ENCODE results near the gene PRKAR1B.

DNA sequence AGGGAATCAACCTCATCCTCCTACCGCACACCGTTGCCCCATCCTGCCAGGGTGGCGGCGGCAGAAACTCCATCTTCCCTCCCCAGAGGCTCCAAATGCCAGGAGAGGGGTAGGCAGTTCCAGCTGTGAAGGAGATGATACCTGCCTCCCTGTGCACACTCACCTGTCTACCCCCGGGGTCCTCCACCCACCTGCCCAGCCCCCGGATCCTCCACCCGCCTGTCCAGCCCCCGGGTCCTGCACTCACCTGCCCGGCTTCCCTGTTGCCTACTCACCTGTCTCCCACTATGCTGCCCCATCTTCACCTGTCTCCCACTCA, 14.0 kb downstream of the PRKAR1B start:
- no peak for TF ChIP-seq CTCF (IDR thresholded peaks at IDR 0.05)
- no peak for TF ChIP-seq POLR2A (IDR thresholded peaks at IDR 0.05)

Measured in thyroid gland (tissue), 4 donors.